ENCODE results near the gene MBNL1.
"Not testable (repeated sequence)": the region's sequence is repeated elsewhere in the genome, so short reads cannot be mapped to it uniquely, and the experiment has no call there.

Gene MBNL1

GRCh38 chr3:152362086-152362485 lies 93.4 kb downstream of the MBNL1 start:
- no peak for TF ChIP-seq CTCF (IDR thresholded peaks at IDR 0.05; ENCODE audit: low read depth, low read length, missing control alignments)
- no peak for DNase-seq (ENCODE audit: low read depth)
- H3K4me3 ChIP-seq (ENCODE audit: low read depth, low read length): no peak overlapping the region

GRCh38 chr3:152364237-152364636 lies 95.5 kb downstream of the MBNL1 start:
- no peak overlapping the region for H3K4me3 ChIP-seq (ENCODE audit: low read depth, low read length)
- DNase-seq (ENCODE audit: low read depth): no peak
- TF ChIP-seq CTCF (IDR thresholded peaks at IDR 0.05; ENCODE audit: low read depth, low read length, missing control alignments): no peak

GRCh38 chr3:152365126-152365525 lies 96.4 kb downstream of the MBNL1 start:
- no peak for DNase-seq (ENCODE audit: low read depth)
- TF ChIP-seq CTCF (IDR thresholded peaks at IDR 0.05; ENCODE audit: low read depth, low read length, missing control alignments): no peak
- no peak overlapping the region for H3K4me3 ChIP-seq (ENCODE audit: low read depth, low read length)

- no peak overlapping the region for H3K4me3 ChIP-seq (ENCODE audit: low read depth, low read length)
- TF ChIP-seq CTCF (IDR thresholded peaks at IDR 0.05; ENCODE audit: low read depth, low read length, missing control alignments): no peak
- DNase-seq (ENCODE audit: low read depth): no peak
Observed at GRCh38 chr3:152365766-152366593, 97.3 kb downstream of the MBNL1 start.

GRCh38 chr3:152367192-152367591 lies 98.5 kb downstream of the MBNL1 start:
- not testable (repeated sequence) for H3K4me3 ChIP-seq (ENCODE audit: low read depth, low read length); DNase-seq (ENCODE audit: low read depth)

GRCh38 chr3:152372633-152373032 lies 103.9 kb downstream of the MBNL1 start:
- not testable (repeated sequence) for H3K4me3 ChIP-seq (ENCODE audit: low read depth, low read length); DNase-seq (ENCODE audit: low read depth)

GRCh38 chr3:152373379-152373778 lies 104.7 kb downstream of the MBNL1 start:
- DNase-seq (ENCODE audit: low read depth): no peak
- H3K4me3 ChIP-seq (ENCODE audit: low read depth, low read length): no peak overlapping the region
- no peak for TF ChIP-seq CTCF (IDR thresholded peaks at IDR 0.05; ENCODE audit: low read depth, low read length, missing control alignments)

GRCh38 chr3:152374262-152374990 lies 105.7 kb downstream of the MBNL1 start:
- no peak overlapping the region for H3K4me3 ChIP-seq (ENCODE audit: low read depth, low read length)
- DNase-seq (ENCODE audit: low read depth): no peak
- TF ChIP-seq CTCF (IDR thresholded peaks at IDR 0.05; ENCODE audit: low read depth, low read length, missing control alignments): no peak

All from GM12864 (cell line).